ENCODE data around the gene PAX8.

Gene PAX8

GRCh38 chr2:113219525-113219888 lies 59.2 kb downstream of the PAX8 start:
- no peak for DNase-seq

- DNase-seq, result no peak
Observed at GRCh38 chr2:113219092-113219441, 59.7 kb downstream of the PAX8 start.

GRCh38 chr2:113218283-113219091 lies 60.2 kb downstream of the PAX8 start:
- peak in 1 of 2 donors; percentile 55 for DNase-seq

- no peak for DNase-seq
Observed at GRCh38 chr2:113217455-113218282, 61.1 kb downstream of the PAX8 start.

- DNase-seq, result no peak
Observed at GRCh38 chr2:113216891-113217454, 61.7 kb downstream of the PAX8 start.

GRCh38 chr2:113216321-113216720 lies 62.4 kb downstream of the PAX8 start:
- DNase-seq, result no peak

- DNase-seq, result no peak
Observed at GRCh38 chr2:113215056-113215455, 63.7 kb downstream of the PAX8 start.

GRCh38 chr2:113214141-113214540 lies 64.6 kb downstream of the PAX8 start:
- DNase-seq, result no peak

GRCh38 chr2:113213061-113213930 lies 65.4 kb downstream of the PAX8 start:
- no peak for DNase-seq

GRCh38 chr2:113212245-113213060 lies 66.3 kb downstream of the PAX8 start:
- no peak for DNase-seq

- no peak for DNase-seq
Observed at GRCh38 chr2:113211226-113212105, 67.3 kb downstream of the PAX8 start.

- DNase-seq, result no peak
Observed at GRCh38 chr2:113209646-113210171, 69.0 kb downstream of the PAX8 start.

GRCh38 chr2:113209011-113209645 lies 69.6 kb downstream of the PAX8 start:
- DNase-seq, result no peak

GRCh38 chr2:113208396-113208795 lies 70.3 kb downstream of the PAX8 start:
- DNase-seq, result no peak

- DNase-seq, result no peak
Observed at GRCh38 chr2:113207021-113207420, 71.7 kb downstream of the PAX8 start.

GRCh38 chr2:113206251-113206650 lies 72.5 kb downstream of the PAX8 start:
- DNase-seq, result no peak

GRCh38 chr2:113203901-113204519 lies 74.7 kb downstream of the PAX8 start:
- DNase-seq, result peak; percentile 75 to 82

GRCh38 chr2:113203217-113203530 lies 75.5 kb downstream of the PAX8 start:
- no peak for DNase-seq

GRCh38 chr2:113202305-113203216 lies 76.2 kb downstream of the PAX8 start:
- no peak for DNase-seq

Data from CD4-positive, alpha-beta T cell treated with Interferon alpha-2 for 1 hour (primary cell).